Brain microvascular endothelial cell (primary cell): ENCODE data around the gene U2AF1L4.
A peak's percentile ranks its signal among the peaks of the same experiment; 100 is the strongest.

ENCODE experiments used
- DNase-seq: peaks from one replicate; pipeline ENCODE4 v3.0.0-alpha.2; 2020
- H3K27ac ChIP-seq: fragments of 250-450 bp; sonication (Bioruptor Pico); 2 replicates; pipeline ENCODE4 v1.5.1; 2020; ENCODE audit warnings: mild to moderate bottlenecking, moderate library complexity
- H3K27me3 ChIP-seq: fragments of 250-450 bp; sonication (Bioruptor Pico); replicated peaks from 2 replicates; pipeline ENCODE4 v1.5.1; 2020; ENCODE audit warnings: mild to moderate bottlenecking
- H3K36me3 ChIP-seq: fragments of 250-450 bp; sonication (Bioruptor Pico); replicated peaks from 2 replicates; pipeline ENCODE4 v1.5.1; 2020; ENCODE audit warnings: mild to moderate bottlenecking
- H3K4me3 ChIP-seq: 2 replicates; pipeline ENCODE4 v1.5.1; 2011; ENCODE audit warnings: low read depth, mild to moderate bottlenecking, control low read depth, low read length, moderate library complexity
- CTCF ChIP-seq: IDR thresholded peaks from 2 replicates; pipeline ENCODE4 v1.5.1; 2011; ENCODE audit warnings: low read depth, mild to moderate bottlenecking, moderate library complexity, low read length, control low read depth, inconsistent platforms; ENCODE audit errors: missing control alignments
- in situ Hi-C: cut with HindIII; loops from 2 replicates; pipeline ENCODE4 v1.10.0; 2017; ENCODE audit warnings: low sequenced_read_pairs, low pct_ligation_motif_present

Gene U2AF1L4

GRCh38 chr19:35704218-35704617 is 41.0 kb downstream of the U2AF1L4 start, which contains the start of gene ZBTB32:
Gene ZBTB32, plus strand, starts transcription at chr19:35704558. Its CDS starts 10,069 bp downstream, at chr19:35714627.
- Histone ChIP-seq H3K36me3 (no peaks in the 10 kb centered on the region), H3K4me3 (no peak within 1 kb of the TSS), H3K27ac (no peak within 1 kb of the TSS), H3K27me3 (no peaks in the 10 kb centered on the region)
- peak; percentile 56 for DNase-seq
- no peak for TF ChIP-seq CTCF
- in situ Hi-C loops = no loop called here

GRCh38 chr19:35703343-35703742 is 41.9 kb downstream of the U2AF1L4 start:
- Histone ChIP-seq H3K27ac (no peak overlapping the region), H3K27me3 (no peaks in the 10 kb centered on the region), H3K4me3 (no peak overlapping the region), H3K36me3 (no peaks in the 10 kb centered on the region)
- in situ Hi-C loops = no loop called here
- no peak for DNase-seq
- TF ChIP-seq CTCF = no peak

- no peak overlapping the region for H3K27ac ChIP-seq
- in situ Hi-C loops = no loop called here
- peak overlapping the region; percentile 62 for H3K4me3 ChIP-seq
These were observed 42.8 kb downstream of the U2AF1L4 start for GRCh38 chr19:35702223-35703012.

GRCh38 chr19:35696835-35697234 is 48.4 kb downstream of the U2AF1L4 start:
- H3K4me3 ChIP-seq = no peak overlapping the region
- no peaks in the 10 kb centered on the region for H3K27me3 ChIP-seq
- no peak overlapping the region for H3K27ac ChIP-seq
- H3K36me3 ChIP-seq = no peaks in the 10 kb centered on the region
- in situ Hi-C loops = no loop called here
- DNase-seq = no peak
- no peak for TF ChIP-seq CTCF

More at GRCh38 chr19:35702223-35703012, 42.8 kb downstream of the U2AF1L4 start:
- DNase-seq = peak; percentile 98
- Histone ChIP-seq H3K27me3 (no peaks in the 10 kb centered on the region), H3K36me3 (no peaks in the 10 kb centered on the region)
- no peak for TF ChIP-seq CTCF

GRCh38 chr19:35695895-35696422 is 49.3 kb downstream of the U2AF1L4 start:
- Histone ChIP-seq H3K36me3 (no peaks in the 10 kb centered on the region), H3K27ac (no peak overlapping the region), H3K27me3 (no peaks in the 10 kb centered on the region), H3K4me3 (no peak overlapping the region)
- in situ Hi-C loops = no loop called here
- no peak for TF ChIP-seq CTCF
- no peak for DNase-seq
